HFFc6 (cell line): ENCODE measurements around the gene CRABP2. TPM values are rescaled to one million over a fixed set of nuclear protein-coding genes. Genes with fewer than 3 reads are reported as not detected.

Source experiments
- DNase-seq: peaks from one replicate; pipeline ENCODE4 v3.0.0-alpha.2; 2018
- H3K27ac Mint-ChIP-seq: 2 replicates; pipeline ENCODE4 v1.8.0; 2020; ENCODE audit warnings: mild to moderate bottlenecking, mixed read lengths
- H3K27me3 Mint-ChIP-seq: 2 replicates; pipeline ENCODE4 v1.8.0; 2021; ENCODE audit warnings: mild to moderate bottlenecking, moderate library complexity, mixed read lengths; ENCODE audit not compliant: insufficient read depth
- H3K36me3 Mint-ChIP-seq: 2 replicates; pipeline ENCODE4 v1.8.0; 2021; ENCODE audit warnings: low read depth, mixed read lengths
- H3K4me1 Mint-ChIP-seq: 2 replicates; pipeline ENCODE4 v1.8.0; 2020; ENCODE audit warnings: low read depth, mixed read lengths
- H3K4me3 Mint-ChIP-seq: 2 replicates; pipeline ENCODE4 v1.8.0; 2020; ENCODE audit warnings: mild to moderate bottlenecking, moderate library complexity, mixed read lengths
- H3K9me3 Mint-ChIP-seq: 2 replicates; pipeline ENCODE4 v1.8.0; 2020; ENCODE audit warnings: mild to moderate bottlenecking, mixed read lengths
- total RNA-seq, 6 experiments: library from RNA; stranded (reverse); fragmentation: NEBNext Ultra II Directional; extraction: Animal tissue kit (Norgen Biotek cat#: 25700); gene quantifications; 2 replicates in 1 of 6; 3 replicates in 5 of 6; pipeline ENCODE4 v1.2.3, GENCODE V29; 2021
- TF ChIP-seq, protein P1 (sequence below): fragments of 200-600 bp; sonication (generic); IDR thresholded peaks from 2 replicates; pipeline ENCODE4 v1.5.0; 2021; ENCODE audit warnings: antibody characterized with exemption, mild to moderate bottlenecking

CRABP2 gene
- total RNA-seq, 6 experiments from 2014 or later = 55.9 to 70.4 (median 59.2) TPM

DNA sequence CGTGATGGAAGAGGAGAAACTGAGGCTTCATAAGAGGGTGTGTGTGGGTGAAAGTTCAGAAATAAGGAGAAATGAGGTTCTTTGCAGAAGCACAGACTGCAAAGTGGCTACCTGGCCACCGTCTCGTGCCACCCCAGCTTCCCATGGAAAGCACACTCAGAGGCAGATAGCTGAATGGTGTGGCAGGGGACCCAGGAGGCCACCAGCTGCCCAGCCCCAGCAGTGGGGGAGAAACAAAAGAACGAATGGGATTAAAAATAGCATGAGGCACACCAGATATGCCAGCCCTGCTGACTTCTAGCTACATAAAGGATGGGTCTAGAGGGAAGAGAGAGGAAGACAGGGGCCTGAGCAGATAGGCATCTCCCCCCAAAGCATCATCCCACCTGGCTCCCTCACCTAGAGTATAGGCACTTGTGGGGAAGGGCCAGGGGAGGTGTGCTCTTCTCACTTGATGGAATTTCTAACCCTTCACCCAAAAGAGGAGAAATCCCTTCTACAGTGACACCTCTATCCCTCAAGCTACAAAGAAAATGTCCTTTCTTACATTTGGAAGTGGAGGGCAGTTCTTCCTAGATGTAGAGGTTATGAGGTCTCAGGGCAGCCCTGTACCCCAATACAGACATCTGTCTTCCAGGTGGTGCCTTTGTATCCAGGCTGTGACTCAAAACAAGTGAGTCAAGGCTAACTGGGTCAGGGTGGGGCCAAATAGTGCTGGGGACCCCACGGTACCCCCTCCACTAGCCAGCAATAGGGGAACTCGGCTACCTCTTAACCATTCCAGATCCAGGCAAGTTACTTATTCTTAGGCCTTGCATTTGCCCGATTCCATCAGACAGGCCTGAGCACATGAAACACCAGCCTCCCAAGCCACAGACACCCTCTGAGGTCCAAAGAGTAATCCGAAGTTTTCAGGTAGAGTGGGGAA lies 42.6 kb upstream of the CRABP2 start:
- no peak for DNase-seq
- Mint-ChIP-seq H3K4me1 (peaks cover 62% of the 10 kb centered on the region), H3K9me3 (no peaks in the 10 kb centered on the region), H3K27me3 (no peaks in the 10 kb centered on the region; the same call in 1 of the 2 replicates), H3K36me3 (peaks cover 28% of the 10 kb centered on the region), H3K4me3 (peak overlapping the region; percentile 98), H3K27ac (peak overlapping the region; percentile 98)
- TF ChIP-seq, protein P1, sequence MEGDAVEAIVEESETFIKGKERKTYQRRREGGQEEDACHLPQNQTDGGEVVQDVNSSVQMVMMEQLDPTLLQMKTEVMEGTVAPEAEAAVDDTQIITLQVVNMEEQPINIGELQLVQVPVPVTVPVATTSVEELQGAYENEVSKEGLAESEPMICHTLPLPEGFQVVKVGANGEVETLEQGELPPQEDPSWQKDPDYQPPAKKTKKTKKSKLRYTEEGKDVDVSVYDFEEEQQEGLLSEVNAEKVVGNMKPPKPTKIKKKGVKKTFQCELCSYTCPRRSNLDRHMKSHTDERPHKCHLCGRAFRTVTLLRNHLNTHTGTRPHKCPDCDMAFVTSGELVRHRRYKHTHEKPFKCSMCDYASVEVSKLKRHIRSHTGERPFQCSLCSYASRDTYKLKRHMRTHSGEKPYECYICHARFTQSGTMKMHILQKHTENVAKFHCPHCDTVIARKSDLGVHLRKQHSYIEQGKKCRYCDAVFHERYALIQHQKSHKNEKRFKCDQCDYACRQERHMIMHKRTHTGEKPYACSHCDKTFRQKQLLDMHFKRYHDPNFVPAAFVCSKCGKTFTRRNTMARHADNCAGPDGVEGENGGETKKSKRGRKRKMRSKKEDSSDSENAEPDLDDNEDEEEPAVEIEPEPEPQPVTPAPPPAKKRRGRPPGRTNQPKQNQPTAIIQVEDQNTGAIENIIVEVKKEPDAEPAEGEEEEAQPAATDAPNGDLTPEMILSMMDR = no peak

DNA sequence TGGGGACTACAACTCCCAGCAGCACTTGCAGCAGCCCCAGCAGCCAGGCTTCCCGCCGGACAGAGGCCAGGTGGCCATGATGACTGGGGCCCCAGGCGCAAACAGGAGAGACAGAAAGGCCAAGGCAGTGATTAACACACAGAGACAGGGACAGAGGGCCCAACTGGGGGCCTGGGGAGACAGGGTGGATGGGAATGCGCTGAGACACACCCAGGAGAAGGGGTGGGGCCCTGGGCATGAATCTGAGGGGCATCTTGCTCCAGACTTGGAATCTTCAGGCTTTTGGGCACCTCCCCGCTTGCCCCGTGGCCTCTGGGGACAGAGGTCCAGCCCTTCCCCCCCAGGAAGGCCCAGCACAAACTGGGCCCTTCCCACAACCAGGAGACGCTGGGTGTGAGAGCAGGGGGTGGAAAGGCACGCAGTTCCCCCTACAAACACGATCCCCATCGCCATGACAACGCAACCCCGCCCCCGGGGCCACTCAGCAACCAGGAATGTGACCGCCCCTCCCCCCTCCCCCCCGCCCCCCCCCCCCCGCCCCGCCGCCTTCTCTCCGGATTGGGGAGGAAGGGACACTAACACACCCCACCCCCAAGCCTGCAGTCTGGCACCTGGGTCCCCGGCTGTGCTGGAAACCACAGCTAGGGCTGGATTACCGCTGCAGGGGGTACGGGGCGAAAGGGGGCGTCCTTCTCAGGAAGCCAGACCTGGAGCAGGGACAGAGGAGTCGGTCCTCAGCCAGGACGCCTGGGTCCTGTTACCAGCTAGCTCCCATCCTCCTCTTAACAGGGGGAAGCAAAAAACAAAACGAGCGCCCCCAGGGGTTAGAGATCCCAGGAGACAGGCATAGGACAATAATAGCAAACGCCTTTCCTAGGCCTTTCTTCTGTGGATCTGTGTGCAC lies 41.6 kb upstream of the CRABP2 start:
- H3K9me3 Mint-ChIP-seq = no peaks in the 10 kb centered on the region
- peak overlapping the region; percentile 98 for H3K27ac Mint-ChIP-seq
- H3K36me3 Mint-ChIP-seq = peaks cover 35% of the 10 kb centered on the region
- H3K4me3 Mint-ChIP-seq = peak overlapping the region; percentile 98
- peaks cover 57% of the 10 kb centered on the region for H3K4me1 Mint-ChIP-seq
- TF ChIP-seq, protein P1 = peak; percentile 64
- no peaks in the 10 kb centered on the region; the same call in 1 of the 2 replicates for H3K27me3 Mint-ChIP-seq
- peak; percentile 91 for DNase-seq

DNA sequence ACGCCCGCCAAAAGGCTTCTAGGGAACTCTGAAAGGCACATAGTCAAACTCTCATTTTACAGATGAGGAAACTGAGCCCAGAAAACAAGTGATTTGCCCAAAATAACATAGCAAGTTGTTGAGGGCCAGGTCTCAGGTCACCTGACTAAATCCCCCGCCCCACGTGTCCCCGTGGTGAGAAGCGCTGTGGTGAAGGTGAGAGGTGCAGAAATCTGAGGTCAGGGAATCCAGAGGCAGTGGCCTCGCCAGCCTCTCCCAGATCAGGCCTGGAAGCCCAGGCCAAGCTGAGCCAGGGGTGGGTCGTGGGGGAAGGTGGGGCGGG lies 41.0 kb upstream of the CRABP2 start:
- Mint-ChIP-seq H3K27me3 (no peaks in the 10 kb centered on the region; the same call in 1 of the 2 replicates), H3K36me3 (peaks cover 41% of the 10 kb centered on the region), H3K9me3 (no peaks in the 10 kb centered on the region), H3K4me3 (peak overlapping the region; percentile 98), H3K27ac (peak overlapping the region; percentile 98), H3K4me1 (peaks cover 63% of the 10 kb centered on the region)
- DNase-seq = no peak
- TF ChIP-seq, protein P1 = no peak

DNA sequence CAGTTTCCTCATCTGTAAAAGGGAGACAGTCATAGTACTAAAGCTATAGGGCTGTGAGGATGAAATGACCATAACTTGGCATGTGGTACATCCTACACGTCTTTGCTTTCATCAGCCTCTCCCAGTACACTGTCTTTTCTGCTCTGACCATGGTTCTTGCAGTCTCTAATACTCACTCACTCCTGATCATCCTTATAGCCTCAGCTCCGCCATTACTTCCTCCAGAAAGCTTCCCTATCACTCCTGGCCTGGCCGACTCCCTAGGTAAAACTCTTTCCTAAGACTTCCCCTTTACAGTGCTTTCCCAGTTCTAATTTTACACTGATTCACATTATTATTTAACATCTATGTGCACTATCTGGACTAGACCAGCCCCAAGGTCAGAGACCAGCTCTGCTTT lies 40.5 kb upstream of the CRABP2 start:
- TF ChIP-seq, protein P1 = no peak
- peak overlapping the region; percentile 98 for H3K27ac Mint-ChIP-seq
- H3K27me3 Mint-ChIP-seq = peaks cover 2% of the 10 kb centered on the region; the same call in 1 of the 2 replicates
- H3K4me1 Mint-ChIP-seq = peaks cover 67% of the 10 kb centered on the region
- peaks cover 45% of the 10 kb centered on the region for H3K36me3 Mint-ChIP-seq
- peak overlapping the region; percentile 98 for H3K4me3 Mint-ChIP-seq
- no peak for DNase-seq
- no peaks in the 10 kb centered on the region for H3K9me3 Mint-ChIP-seq

DNA sequence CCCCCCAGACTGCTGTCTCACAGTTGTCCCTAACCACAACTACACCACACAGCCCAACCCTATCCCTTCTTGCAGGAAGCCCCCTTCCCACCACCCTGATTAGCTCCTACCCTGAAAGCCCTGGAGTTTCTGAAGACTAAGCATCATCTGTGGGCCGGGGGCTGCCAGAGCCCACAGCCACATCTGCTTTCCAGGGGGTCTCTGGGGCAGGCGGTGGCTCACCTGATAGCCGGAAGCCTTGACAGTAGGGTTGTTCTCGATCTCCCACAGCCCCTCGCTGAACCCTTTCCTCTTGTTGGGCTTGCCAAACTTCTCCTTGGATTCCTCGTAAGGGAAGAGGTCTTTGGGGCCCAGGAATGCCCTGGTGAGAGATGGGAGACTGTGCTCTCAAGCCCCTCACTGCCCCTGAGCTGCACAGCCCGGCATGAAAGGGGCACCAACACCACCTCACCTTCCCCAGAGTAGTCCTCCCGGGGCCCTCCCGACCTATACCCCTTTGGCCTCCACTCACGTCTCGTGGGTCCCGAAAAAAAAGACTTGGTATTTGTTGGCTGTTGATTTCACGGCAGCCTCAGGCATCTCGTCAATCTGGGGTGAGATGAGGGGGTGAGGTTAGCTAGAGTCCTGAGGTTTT lies 39.5 kb upstream of the CRABP2 start:
- Mint-ChIP-seq H3K9me3 (no peaks in the 10 kb centered on the region), H3K4me3 (no peak overlapping the region), H3K36me3 (peaks cover 43% of the 10 kb centered on the region), H3K27me3 (peaks cover 3% of the 10 kb centered on the region; the same call in 1 of the 2 replicates), H3K4me1 (peaks cover 62% of the 10 kb centered on the region), H3K27ac (peak overlapping the region; percentile 98)
- no peak for DNase-seq
- TF ChIP-seq, protein P1 = no peak
